HTR-8/SVneo (cell line): ENCODE measurements around the gene CTSW.
A peak's percentile ranks its signal among the peaks of the same experiment; 100 is the strongest.

Source experiments
- DNase-seq: peaks from one replicate; pipeline ENCODE4 v3.0.0; 2011; ENCODE audit warnings: low spot score, mixed read lengths; ENCODE audit not compliant: insufficient read length
- FAIRE-seq: peaks from 2 replicates; lab custom pipeline; 2011; peaks lifted over from hg19 to GRCh38; lab: Jason Lieb, UNC

The CTSW gene

DNA sequence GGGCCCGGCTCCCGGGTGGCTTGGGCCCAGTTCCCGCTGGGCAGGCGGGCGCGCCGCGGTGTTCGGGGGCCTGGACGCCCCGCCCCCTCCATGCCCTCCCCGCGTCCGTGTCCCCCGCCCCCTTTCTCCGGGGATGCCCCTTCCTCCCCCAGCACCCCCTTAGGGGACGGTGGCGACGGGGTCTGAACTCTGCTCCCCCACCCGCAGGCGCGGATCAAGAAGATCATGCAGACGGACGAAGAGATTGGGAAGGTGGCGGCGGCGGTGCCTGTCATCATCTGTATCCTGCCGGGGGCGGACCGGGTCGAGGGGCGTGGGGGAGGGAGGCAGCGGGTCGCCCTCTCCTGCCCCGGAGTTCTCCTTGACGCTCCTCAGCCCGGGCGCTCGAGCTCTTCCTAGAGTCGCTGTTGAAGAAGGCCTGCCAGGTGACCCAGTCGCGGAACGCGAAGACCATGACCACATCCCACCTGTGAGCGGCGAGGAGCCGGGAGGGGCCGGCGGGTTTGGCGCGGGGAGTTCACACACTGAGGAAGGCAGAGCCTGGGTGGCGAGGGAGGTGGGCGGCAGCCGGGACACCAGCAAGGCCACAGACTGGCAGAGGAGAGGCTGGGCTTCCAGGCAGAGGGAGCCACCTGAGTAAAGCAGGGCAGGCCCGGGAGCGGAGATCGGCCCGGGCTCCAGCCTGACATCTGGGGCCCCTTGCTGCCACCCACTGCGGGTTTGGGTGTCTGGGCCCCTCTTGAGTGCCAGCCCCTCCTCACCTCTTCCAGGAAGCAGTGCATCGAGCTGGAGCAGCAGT lies 40.1 kb downstream of the CTSW start:
- FAIRE-seq: peak; percentile 89
- DNase-seq: no peak

DNA sequence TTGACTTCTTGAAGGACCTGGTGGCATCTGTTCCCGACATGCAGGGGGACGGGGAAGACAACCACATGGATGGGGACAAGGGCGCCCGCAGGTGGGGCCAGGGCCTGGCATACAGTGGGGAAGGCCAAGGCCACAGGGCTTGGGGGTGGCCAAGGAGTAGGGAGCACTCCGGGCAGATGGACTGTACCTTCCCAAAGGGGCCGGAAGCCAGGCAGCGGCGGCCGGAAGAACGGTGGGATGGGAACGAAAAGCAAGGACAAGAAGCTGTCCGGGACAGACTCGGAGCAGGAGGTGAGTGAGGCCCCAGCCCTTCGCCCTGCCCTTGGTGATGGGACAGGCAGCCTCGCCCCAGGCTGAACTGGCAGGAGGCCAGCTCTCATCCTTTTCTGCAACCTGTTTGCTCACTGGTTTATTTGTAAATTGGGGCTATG lies 40.8 kb downstream of the CTSW start:
- FAIRE-seq (peak; percentile 80), DNase-seq (no peak)

DNA sequence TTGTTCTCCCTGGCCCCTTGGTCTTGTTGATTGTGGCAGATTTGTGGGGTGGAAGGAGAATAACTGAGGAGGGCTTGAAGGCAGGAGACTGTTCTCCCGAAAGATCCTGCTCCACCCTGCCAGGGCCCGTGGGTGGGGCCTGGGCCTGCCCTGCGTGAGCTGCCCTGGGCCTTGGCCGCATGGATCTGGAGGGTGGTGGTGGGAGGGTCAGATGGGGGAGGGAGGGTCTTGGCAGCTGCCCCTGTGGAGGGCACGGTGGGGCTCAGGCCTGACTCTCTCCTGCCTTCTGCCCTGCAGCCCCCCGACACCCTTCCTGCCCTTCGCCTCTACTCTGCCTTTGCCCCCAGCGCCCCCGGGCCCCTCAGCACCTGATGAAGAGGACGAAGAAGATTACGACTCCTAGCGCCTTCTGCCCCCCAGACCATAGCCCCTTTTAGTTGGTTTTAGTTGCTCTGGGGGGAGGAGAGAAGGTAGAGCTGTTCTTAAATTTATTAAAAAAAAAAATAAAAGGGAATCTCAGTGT lies 41.5 kb downstream of the CTSW start:
- DNase-seq (no peak), FAIRE-seq (no peak)

DNA sequence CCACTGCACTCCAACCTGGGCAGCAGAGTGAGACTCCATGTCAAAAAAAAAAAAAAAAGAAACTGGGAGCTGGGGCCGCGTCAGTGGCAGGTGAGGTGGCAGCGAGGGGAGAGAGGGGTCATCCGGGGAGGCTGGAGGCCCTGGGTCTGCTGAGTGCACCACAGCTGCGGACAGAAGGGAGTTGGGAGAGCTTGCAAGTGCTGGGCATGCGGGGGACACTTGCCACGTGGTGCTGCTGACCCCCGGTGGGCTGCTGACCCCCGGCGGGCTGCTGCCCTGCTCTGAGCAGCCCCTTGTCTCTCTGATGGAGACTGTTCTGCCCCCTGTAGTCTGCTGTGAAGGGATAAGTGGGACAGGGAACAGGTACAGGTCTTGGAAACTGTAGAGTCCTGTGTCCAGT lies 42.2 kb downstream of the CTSW start:
- FAIRE-seq (no peak), DNase-seq (no peak)

DNA sequence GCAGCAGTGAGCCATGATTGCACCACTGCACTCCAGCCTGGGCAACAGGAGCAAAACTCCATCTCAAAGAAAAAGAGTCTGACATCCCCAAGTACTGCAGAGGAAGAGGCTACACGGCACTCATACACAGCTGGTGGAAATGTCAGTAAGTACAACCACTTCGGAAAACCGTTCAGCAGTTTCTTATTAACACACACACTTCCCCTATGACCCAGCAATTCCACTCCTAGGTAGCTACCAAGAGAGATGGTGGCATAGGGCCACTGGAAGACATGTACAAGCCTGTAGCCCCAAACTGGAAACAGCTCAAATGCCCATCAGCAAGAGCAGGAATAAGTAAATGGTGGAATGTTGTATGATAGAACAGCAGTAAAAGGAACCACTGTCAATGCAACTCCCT lies 42.9 kb downstream of the CTSW start:
- no peak for DNase-seq
- peak; percentile 75 for FAIRE-seq

DNA sequence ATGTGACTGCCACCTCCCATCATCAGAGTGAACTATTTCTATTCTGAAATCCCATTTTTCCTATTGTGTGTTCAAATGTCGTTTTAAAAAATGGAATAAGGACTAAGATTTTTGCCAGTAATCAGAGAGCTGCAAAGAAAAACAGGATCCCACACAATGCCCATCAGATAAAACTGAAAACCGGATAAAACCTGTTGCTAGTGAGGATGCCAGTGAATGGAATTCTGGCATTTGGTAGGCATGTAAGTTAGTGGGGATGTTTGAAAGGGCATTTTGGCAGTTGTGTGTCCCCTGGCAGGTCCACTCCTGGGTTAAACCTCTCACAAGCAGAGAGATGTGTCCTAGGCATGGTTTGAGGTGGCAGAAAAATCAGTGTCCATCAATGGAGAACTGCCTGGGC lies 45.8 kb downstream of the CTSW start:
- FAIRE-seq (no peak), DNase-seq (no peak)

DNA sequence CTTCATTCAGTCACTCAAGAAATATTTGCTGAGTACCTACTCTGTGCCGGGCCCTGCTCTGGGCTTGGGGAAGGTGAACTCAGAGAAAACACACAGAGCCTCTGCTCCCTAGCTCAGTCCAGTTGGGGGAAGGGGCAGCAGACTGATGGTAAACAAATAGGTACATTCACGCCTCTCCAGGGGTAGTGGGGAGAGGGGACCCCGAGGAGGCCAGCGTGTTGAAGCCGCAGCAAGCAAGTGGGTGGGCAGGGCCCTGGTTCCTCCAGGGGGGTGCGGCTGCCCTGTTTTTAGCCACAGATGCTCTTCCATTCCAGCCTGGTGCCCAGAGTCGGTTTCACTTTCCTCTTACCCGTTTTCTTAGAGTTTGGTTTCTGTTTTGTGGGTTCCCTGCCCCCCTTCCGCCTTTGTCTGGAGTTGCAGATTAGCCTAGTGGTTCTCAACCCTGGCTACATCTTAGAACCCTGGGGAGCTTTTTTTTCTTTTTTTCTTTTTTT lies 48.3 kb downstream of the CTSW start:
- FAIRE-seq (no peak), DNase-seq (no peak)

DNA sequence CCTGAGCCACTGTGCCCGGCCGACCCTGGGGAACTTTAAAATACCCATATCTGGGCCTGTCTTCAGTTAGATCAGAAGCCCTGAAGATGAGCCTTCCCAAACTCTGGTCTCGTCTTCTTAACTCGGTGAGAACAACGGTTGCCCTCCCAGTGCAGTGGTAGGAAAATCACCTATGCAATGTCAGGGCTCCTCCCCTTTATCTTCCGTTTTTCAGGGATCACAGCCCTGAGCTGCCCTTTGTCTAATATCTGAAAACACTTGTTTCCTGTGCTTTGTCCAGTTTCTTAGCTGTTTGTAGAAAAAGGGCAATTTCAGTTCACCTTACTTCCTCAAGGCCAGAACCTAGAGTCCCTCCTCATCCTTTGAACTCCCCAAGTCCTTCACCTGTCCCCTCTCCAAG lies 49.0 kb downstream of the CTSW start:
- FAIRE-seq: no peak
- DNase-seq: no peak

DNA sequence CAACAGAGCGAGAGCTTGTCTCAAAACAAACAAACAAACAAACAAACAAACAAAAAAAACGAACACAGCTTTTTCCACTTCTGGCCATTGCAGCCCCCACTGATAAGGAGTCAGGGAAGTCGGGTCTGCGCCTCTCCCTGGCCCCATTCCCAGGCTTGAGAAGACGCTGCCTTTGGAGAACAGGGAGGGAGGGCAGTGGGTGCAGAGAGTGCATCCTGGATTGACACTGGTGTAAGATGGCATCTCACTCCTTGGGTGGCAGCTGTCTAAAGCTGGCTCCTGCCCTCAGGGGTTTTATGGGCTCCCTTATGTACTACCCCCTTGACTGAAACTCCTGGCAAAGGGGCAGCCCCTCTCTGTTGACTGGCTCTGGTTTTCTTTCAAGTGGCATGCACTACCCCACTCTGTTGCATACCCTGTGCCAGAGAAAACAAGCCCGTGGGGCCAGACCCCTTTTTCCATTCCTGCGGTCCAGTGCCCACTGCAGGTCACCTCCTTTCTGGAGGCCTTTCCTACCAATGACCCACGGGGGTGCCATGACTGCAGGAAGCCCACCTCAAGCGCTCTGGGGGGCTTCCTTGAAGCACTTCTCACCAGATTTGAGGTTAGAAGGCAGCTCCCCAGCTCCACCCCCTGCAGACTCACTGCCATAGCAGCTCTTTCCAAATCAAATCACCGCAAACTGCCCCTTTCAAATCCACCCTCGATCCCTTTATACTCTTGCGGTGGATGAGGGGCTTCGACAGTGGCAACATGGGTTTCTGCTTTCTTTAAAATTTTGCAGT lies 52.3 kb downstream of the CTSW start:
- no peak for DNase-seq

DNA sequence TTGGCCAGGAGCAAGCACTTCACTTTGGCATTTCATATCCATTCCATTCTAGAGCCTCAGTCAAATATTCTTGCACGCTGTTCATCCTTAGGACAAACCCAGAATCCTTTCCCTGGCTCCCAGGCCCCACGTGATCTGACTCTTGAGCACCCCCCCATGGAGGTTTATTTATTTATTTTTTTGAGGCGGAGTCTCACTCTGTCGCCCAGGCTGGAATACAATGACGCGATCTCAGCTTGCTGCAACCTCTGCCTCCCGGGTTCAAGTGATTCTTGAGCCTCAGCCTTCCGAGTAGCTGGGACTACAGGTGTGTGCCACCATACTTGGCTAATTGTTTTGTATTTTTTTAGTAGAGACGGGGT lies 52.9 kb downstream of the CTSW start:
- DNase-seq (no peak), FAIRE-seq (no peak)

More for the DNA sequence above, 52.3 kb downstream of the CTSW start:
- FAIRE-seq: peak; percentile 83
